Right ventricle myocardium superior (tissue), 1 donor: Measurements from ENCODE around the gene NEDD8. TPM values are rescaled to one million over a fixed set of nuclear protein-coding genes. Genes with fewer than 3 reads are reported as not detected.

Experiments used
- ATAC-seq: fragments of 200-7000 bp; cut with Tn5 transposase; one replicate; pipeline ENCODE4 v1.9.1; 2020; ENCODE audit warnings: mild to moderate bottlenecking; ENCODE audit not compliant: poor library complexity
- DNase-seq: peaks from one replicate; pipeline ENCODE4 v3.0.0-alpha.2; 2020
- intact Hi-C: fragments of 100-400 bp; cut with DNase I; formaldehyde crosslinking; loops from one replicate; pipeline ENCODE4 v1.11.2; 2022
- total RNA-seq: library from RNA; stranded (reverse); fragmentation: NEBNext Ultra II Directional; extraction: Animal tissue kit (Norgen Biotek cat#: 25700); gene quantifications from one replicate; pipeline ENCODE4 v1.2.1, GENCODE V29; 2021
- donor health status: DM: no; HTN: yes; CAD: no; lungs with severe emphysema.

The NEDD8 gene
- total RNA-seq, 1 donor from 2014 or later: 212 TPM

GRCh38 chr14:24172871-24173281, 59.3 kb downstream of the NEDD8 start:
- DNase-seq: peak; percentile 32
- no peak for ATAC-seq
- intact Hi-C loops: no loop called here

GRCh38 chr14:24172261-24172860, 59.8 kb downstream of the NEDD8 start:
- intact Hi-C loops: no loop called here
- no peak for ATAC-seq
- peak; percentile 35 for DNase-seq

- ATAC-seq: peak; percentile 65
- intact Hi-C loops: no loop called here
- peak; percentile 79 for DNase-seq
Observed at GRCh38 chr14:24171422-24172260, 60.5 kb downstream of the NEDD8 start, which contains the start of gene REC8. REC8 (plus strand) TSS chr14:24172080; CDS start chr14:24172553, 473 bp downstream.

GRCh38 chr14:24167469-24168114, 64.6 kb downstream of the NEDD8 start:
- DNase-seq (no peak), ATAC-seq (no peak)
- intact Hi-C loops: no loop called here

Other genes starting within 250 kb of the NEDD8 start
- 17.7 TPM for gene DHRS4L2, start 243.4 kb downstream of the NEDD8 start, total RNA-seq
- 0.08 TPM for gene CARMIL3, start 180.4 kb downstream of the NEDD8 start, total RNA-seq
- not detected for gene CPNE6, start 160.8 kb downstream of the NEDD8 start, total RNA-seq
- 2.7 TPM for gene PCK2, start 138.1 kb downstream of the NEDD8 start, total RNA-seq
- gene DCAF11, start 117.6 kb downstream of the NEDD8 start, total RNA-seq: 81.7 TPM
- gene NRL, start 117.4 kb downstream of the NEDD8 start, total RNA-seq: 0.75 TPM
- gene FITM1, start 101.7 kb downstream of the NEDD8 start, total RNA-seq: 126 TPM
- gene PSME1, start 96.2 kb downstream of the NEDD8 start, total RNA-seq: 129 TPM
- gene EMC9, start 90.8 kb downstream of the NEDD8 start, total RNA-seq: 14.4 TPM
- 88.8 TPM for gene PSME2, start 85.8 kb downstream of the NEDD8 start, total RNA-seq
- gene RNF31, start 84.9 kb downstream of the NEDD8 start, total RNA-seq: 29.5 TPM
- 24.0 TPM for gene IRF9, start 71.1 kb downstream of the NEDD8 start, total RNA-seq
- gene REC8, start 60.3 kb downstream of the NEDD8 start, total RNA-seq: 1.7 TPM
- 10.5 TPM for gene IPO4, start 43.6 kb downstream of the NEDD8 start, total RNA-seq
- 19.2 TPM for gene TM9SF1, start 36.9 kb downstream of the NEDD8 start, total RNA-seq
- gene TSSK4, start 26.7 kb downstream of the NEDD8 start, total RNA-seq: not detected
- 26.6 TPM for gene CHMP4A, start 18.9 kb downstream of the NEDD8 start, total RNA-seq
- gene MDP1, start 16.3 kb downstream of the NEDD8 start, total RNA-seq: 18.9 TPM
- 26.2 TPM for gene GMPR2, start 562 bp upstream of the NEDD8 start, total RNA-seq
- gene TINF2, start 10.3 kb upstream of the NEDD8 start, total RNA-seq: 28.7 TPM
- 1.1 TPM for gene TGM1, start 30.8 kb upstream of the NEDD8 start, total RNA-seq
- 20.3 TPM for gene RABGGTA, start 39.2 kb upstream of the NEDD8 start, total RNA-seq
- 5.2 TPM for gene DHRS1, start 67.4 kb upstream of the NEDD8 start, total RNA-seq
- gene NOP9, start 67.5 kb upstream of the NEDD8 start, total RNA-seq: 23.4 TPM
- gene CIDEB, start 75.6 kb upstream of the NEDD8 start, total RNA-seq: 2.9 TPM
- gene LTB4R2, start 77.8 kb upstream of the NEDD8 start, total RNA-seq: 0.65 TPM
- 1.8 TPM for gene LTB4R, start 79.1 kb upstream of the NEDD8 start, total RNA-seq
- gene ADCY4, start 102.7 kb upstream of the NEDD8 start, total RNA-seq: 20.6 TPM
- gene RIPK3, start 107.6 kb upstream of the NEDD8 start, total RNA-seq: 2.9 TPM
- gene NFATC4, start 135.8 kb upstream of the NEDD8 start, total RNA-seq: 25.6 TPM
- 8.8 TPM for gene NYNRIN, start 166.6 kb upstream of the NEDD8 start, total RNA-seq
- gene CBLN3, start 197.3 kb upstream of the NEDD8 start, total RNA-seq: 0.65 TPM
- 22.5 TPM for gene KHNYN, start 197.6 kb upstream of the NEDD8 start, total RNA-seq
- 84.7 TPM for gene SDR39U1, start 210.4 kb upstream of the NEDD8 start, total RNA-seq